Measurements from ENCODE around the gene HPCAL1.

The HPCAL1 gene

GRCh38 chr2:10447895-10448575, 145.3 kb downstream of the HPCAL1 start, which contains the start of gene ODC1:
TSS of gene ODC1 (minus strand) at chr2:10448327. CDS start at chr2:10445032, 3,295 bp downstream.
- Histone ChIP-seq H3K9me3 (ENCODE audit: insufficient read depth, low read depth, low read length) (no peaks in the 10 kb centered on the region), H3K4me3 (ENCODE audit: low read length, poor library complexity, severe bottlenecking) (peak within 1 kb of the TSS; percentile 94), H3K36me3 (ENCODE audit: insufficient read depth, low read length) (peaks cover 18% of the 10 kb centered on the region), H3K9ac (ENCODE audit: low read depth, low read length, poor library complexity, severe bottlenecking) (peak within 1 kb of the TSS; percentile 97), H3K4me2 (ENCODE audit: low read depth, low read length, poor library complexity, severe bottlenecking) (peak within 1 kb of the TSS; percentile 100), H2AFZ (ENCODE audit: low read length) (peak within 1 kb of the TSS; percentile 100), H3K4me1 (ENCODE audit: insufficient read depth, low read length, poor library complexity, severe bottlenecking) (peaks cover 52% of the 10 kb centered on the region), H4K20me1 (ENCODE audit: insufficient read depth, low read length, poor library complexity, severe bottlenecking) (peaks cover 45% of the 10 kb centered on the region), H3K9me2 (replicated peaks; ENCODE audit: low read depth, low read length) (no peaks in the 10 kb centered on the region), H3F3A (ENCODE audit: low read depth) (no peaks in the 10 kb centered on the region), H3K27me3 (ENCODE audit: insufficient read depth, low read length, poor library complexity, severe bottlenecking) (no peaks in the 10 kb centered on the region), H3K79me2 (ENCODE audit: insufficient read depth, low read length) (peaks cover 59% of the 10 kb centered on the region)
- TF ChIP-seq, protein P1, sequence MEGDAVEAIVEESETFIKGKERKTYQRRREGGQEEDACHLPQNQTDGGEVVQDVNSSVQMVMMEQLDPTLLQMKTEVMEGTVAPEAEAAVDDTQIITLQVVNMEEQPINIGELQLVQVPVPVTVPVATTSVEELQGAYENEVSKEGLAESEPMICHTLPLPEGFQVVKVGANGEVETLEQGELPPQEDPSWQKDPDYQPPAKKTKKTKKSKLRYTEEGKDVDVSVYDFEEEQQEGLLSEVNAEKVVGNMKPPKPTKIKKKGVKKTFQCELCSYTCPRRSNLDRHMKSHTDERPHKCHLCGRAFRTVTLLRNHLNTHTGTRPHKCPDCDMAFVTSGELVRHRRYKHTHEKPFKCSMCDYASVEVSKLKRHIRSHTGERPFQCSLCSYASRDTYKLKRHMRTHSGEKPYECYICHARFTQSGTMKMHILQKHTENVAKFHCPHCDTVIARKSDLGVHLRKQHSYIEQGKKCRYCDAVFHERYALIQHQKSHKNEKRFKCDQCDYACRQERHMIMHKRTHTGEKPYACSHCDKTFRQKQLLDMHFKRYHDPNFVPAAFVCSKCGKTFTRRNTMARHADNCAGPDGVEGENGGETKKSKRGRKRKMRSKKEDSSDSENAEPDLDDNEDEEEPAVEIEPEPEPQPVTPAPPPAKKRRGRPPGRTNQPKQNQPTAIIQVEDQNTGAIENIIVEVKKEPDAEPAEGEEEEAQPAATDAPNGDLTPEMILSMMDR (conservative IDR thresholded peaks at IDR 0.05; ENCODE audit: low read length), result no peak
- TF ChIP-seq EZH2phosphoT487 (IDR thresholded peaks at IDR 0.05; ENCODE audit: borderline replicate concordance), result no peak

GRCh38 chr2:10448576-10449485, 146.1 kb downstream of the HPCAL1 start:
- Histone ChIP-seq H3K9me3 (ENCODE audit: insufficient read depth, low read depth, low read length) (no peaks in the 10 kb centered on the region), H3K9me2 (replicated peaks; ENCODE audit: low read depth, low read length) (no peaks in the 10 kb centered on the region), H3K4me3 (ENCODE audit: low read length, poor library complexity, severe bottlenecking) (peak overlapping the region; percentile 94), H3K27me3 (ENCODE audit: insufficient read depth, low read length, poor library complexity, severe bottlenecking) (no peaks in the 10 kb centered on the region), H3K36me3 (ENCODE audit: insufficient read depth, low read length) (peaks cover 10% of the 10 kb centered on the region), H2AFZ (ENCODE audit: low read length) (peak overlapping the region; percentile 100), H3K4me2 (ENCODE audit: low read depth, low read length, poor library complexity, severe bottlenecking) (peak overlapping the region; percentile 99), H3K4me1 (ENCODE audit: insufficient read depth, low read length, poor library complexity, severe bottlenecking) (peaks cover 52% of the 10 kb centered on the region), H3K79me2 (ENCODE audit: insufficient read depth, low read length) (peaks cover 51% of the 10 kb centered on the region), H3K9ac (ENCODE audit: low read depth, low read length, poor library complexity, severe bottlenecking) (peak overlapping the region; percentile 97), H4K20me1 (ENCODE audit: insufficient read depth, low read length, poor library complexity, severe bottlenecking) (peaks cover 37% of the 10 kb centered on the region), H3F3A (ENCODE audit: low read depth) (no peaks in the 10 kb centered on the region)
- TF ChIP-seq, protein P1 (conservative IDR thresholded peaks at IDR 0.05; ENCODE audit: low read length), result 0 out of 2 replicates have a peak, but pooled peaks have one; percentile 26
- no peak for TF ChIP-seq EZH2phosphoT487 (IDR thresholded peaks at IDR 0.05; ENCODE audit: borderline replicate concordance)

DNA sequence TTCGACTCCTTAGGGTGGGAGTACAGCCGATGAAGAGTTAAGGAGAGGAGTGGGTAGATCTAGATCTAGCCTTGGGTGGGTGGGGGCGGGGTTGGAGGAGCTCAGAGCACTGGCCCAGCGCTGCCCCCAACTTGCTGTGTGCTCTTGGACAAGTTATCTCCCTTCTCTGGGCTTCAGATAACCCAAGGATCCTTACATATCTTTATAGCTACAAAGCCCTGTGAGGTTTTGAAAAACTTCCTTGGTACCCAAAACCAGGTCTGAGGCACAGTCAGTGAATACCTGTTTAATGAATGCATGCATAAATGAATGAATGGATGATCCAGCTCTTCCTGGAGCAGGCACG, 146.8 kb downstream of the HPCAL1 start:
- Histone ChIP-seq H3K79me2 (ENCODE audit: insufficient read depth, low read length) (peaks cover 45% of the 10 kb centered on the region), H2AFZ (ENCODE audit: low read length) (peak overlapping the region; percentile 100; the same call in 1 of the 2 replicates), H3F3A (ENCODE audit: low read depth) (no peaks in the 10 kb centered on the region), H3K27me3 (ENCODE audit: insufficient read depth, low read length, poor library complexity, severe bottlenecking) (no peaks in the 10 kb centered on the region), H3K36me3 (ENCODE audit: insufficient read depth, low read length) (peaks cover 4% of the 10 kb centered on the region; the same call in 1 of the 2 replicates), H3K4me2 (ENCODE audit: low read depth, low read length, poor library complexity, severe bottlenecking) (peak overlapping the region; percentile 99), H4K20me1 (ENCODE audit: insufficient read depth, low read length, poor library complexity, severe bottlenecking) (peaks cover 31% of the 10 kb centered on the region), H3K9ac (ENCODE audit: low read depth, low read length, poor library complexity, severe bottlenecking) (peak overlapping the region; percentile 97), H3K9me3 (ENCODE audit: insufficient read depth, low read depth, low read length) (no peaks in the 10 kb centered on the region), H3K4me3 (ENCODE audit: low read length, poor library complexity, severe bottlenecking) (peak overlapping the region; percentile 94), H3K9me2 (replicated peaks; ENCODE audit: low read depth, low read length) (no peaks in the 10 kb centered on the region), H3K4me1 (ENCODE audit: insufficient read depth, low read length, poor library complexity, severe bottlenecking) (peaks cover 46% of the 10 kb centered on the region)
- TF ChIP-seq EZH2phosphoT487 (IDR thresholded peaks at IDR 0.05; ENCODE audit: borderline replicate concordance), result no peak
- TF ChIP-seq, protein P1 (conservative IDR thresholded peaks at IDR 0.05; ENCODE audit: low read length), result no peak

Measured in Loucy (cell line).